ENCODE measurements around the gene HABP2. TPM values are rescaled to one million over a fixed set of nuclear protein-coding genes. Genes with fewer than 3 reads are reported as not detected.

The HABP2 gene
- total RNA-seq, 4 donors from 2014 or later: 0.15 to 5.6 (median 0.41) TPM; not detected in 1

DNA sequence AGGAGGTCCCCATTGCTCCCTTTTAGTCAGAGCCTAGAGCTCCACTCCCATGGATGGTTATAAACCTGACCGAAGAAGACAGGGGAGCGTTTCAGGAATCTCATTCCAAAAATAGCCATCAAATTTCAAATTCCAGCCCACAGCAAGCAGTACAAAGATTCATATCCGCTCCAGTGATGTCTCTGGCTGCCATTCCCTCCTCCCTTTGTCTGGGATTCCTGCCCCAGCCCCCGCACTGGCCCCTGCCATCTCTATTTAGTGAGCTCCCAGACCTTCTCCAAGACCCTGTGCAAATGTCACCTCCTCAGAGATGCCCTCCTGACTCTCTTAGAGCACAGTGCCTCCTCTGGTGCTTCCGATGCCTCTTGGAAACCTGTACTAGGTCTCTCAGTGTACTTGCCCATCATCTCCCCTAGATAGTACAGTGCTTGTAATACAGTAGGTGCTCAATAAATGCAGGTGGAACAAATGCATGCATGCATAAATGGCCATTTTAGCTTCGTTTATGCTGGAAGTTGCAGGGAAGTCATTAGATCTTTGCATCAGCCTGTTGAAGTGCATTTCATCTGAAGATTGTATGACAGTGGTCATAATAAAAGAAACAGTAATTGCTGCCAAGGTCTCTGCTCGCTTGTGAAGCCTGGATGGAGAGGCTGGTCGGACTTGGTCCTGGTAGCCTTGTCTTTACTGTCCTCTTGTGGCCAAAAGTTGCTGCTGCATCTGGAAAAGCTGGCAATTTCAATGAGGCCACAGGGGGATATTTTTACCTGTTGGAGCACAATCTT is 32.0 kb upstream of the HABP2 start:
- no peaks in the 10 kb centered on the region for H3K9me3 ChIP-seq
- peak; percentile 70 to 71 for DNase-seq
- TF ChIP-seq, protein P1, sequence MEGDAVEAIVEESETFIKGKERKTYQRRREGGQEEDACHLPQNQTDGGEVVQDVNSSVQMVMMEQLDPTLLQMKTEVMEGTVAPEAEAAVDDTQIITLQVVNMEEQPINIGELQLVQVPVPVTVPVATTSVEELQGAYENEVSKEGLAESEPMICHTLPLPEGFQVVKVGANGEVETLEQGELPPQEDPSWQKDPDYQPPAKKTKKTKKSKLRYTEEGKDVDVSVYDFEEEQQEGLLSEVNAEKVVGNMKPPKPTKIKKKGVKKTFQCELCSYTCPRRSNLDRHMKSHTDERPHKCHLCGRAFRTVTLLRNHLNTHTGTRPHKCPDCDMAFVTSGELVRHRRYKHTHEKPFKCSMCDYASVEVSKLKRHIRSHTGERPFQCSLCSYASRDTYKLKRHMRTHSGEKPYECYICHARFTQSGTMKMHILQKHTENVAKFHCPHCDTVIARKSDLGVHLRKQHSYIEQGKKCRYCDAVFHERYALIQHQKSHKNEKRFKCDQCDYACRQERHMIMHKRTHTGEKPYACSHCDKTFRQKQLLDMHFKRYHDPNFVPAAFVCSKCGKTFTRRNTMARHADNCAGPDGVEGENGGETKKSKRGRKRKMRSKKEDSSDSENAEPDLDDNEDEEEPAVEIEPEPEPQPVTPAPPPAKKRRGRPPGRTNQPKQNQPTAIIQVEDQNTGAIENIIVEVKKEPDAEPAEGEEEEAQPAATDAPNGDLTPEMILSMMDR (IDR thresholded peaks at IDR 0.05): peak; percentile 92 to 94 (median 92)
- no peak for TF ChIP-seq POLR2A (IDR thresholded peaks at IDR 0.05)
- peak overlapping the region in 1 of 2 donors; percentile 19 for H3K27ac ChIP-seq
- H3K27me3 ChIP-seq: no peaks in the 10 kb centered on the region
- intact Hi-C loops (cut with DNase I; ENCODE audit: low total_unique reads): no loop called here
- H3K36me3 ChIP-seq: no peaks in the 10 kb centered on the region
- no peak overlapping the region for H3K4me3 ChIP-seq
- peaks cover 0 to 4% of the 10 kb centered on the region in 2 donors for H3K4me1 ChIP-seq

DNA sequence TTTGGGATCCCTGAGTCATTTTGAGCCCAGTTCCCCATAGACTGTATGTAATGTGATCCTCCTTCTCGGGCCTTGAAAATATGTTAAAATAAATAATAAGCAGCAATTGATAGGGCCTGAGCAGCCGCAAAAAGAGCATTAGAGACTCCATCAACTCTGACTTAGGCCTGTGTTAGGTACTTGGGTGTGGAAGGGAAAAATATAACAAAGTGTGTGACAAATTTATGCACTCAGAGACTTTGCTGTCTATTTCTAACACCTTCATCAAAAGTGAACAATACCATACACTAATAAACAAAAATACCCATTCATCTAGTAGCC is 31.4 kb upstream of the HABP2 start:
- no peaks in the 10 kb centered on the region for H3K36me3 ChIP-seq
- H3K27me3 ChIP-seq: no peaks in the 10 kb centered on the region
- H3K4me1 ChIP-seq: peaks cover 0 to 4% of the 10 kb centered on the region in 2 donors
- no peak for TF ChIP-seq POLR2A (IDR thresholded peaks at IDR 0.05)
- intact Hi-C loops (cut with DNase I; ENCODE audit: low total_unique reads): no loop called here
- no peak overlapping the region for H3K27ac ChIP-seq
- H3K9me3 ChIP-seq: no peaks in the 10 kb centered on the region
- H3K4me3 ChIP-seq: no peak overlapping the region
- no peak for DNase-seq

DNA sequence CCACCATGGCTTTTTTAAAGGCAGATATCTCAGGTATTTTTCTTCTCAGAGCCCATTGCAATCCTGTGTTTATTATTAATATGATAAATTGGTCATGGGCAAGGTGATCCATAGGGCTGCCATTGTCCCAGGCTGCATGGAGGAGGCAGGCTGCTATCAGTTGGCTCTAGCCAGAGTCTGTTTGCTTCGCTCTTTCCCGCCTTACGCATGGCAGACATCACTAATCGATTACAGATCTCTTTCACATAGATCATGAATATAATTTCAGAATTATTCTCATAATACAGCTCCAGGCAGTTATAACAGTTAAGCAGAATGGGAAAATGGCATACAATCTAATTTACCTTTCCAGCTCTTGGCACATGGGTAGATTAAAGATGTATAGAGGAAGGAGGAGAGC is 30.4 kb upstream of the HABP2 start:
- Histone ChIP-seq H3K4me3 (no peak overlapping the region), H3K27ac (no peak overlapping the region), H3K36me3 (no peaks in the 10 kb centered on the region), H3K4me1 (peaks cover 0 to 4% of the 10 kb centered on the region in 2 donors), H3K27me3 (no peaks in the 10 kb centered on the region), H3K9me3 (no peaks in the 10 kb centered on the region)
- no peak for DNase-seq
- TF ChIP-seq, protein P1 (IDR thresholded peaks at IDR 0.05): no peak
- TF ChIP-seq POLR2A (IDR thresholded peaks at IDR 0.05): no peak
- intact Hi-C loops (cut with DNase I; ENCODE audit: low total_unique reads): no loop called here

DNA sequence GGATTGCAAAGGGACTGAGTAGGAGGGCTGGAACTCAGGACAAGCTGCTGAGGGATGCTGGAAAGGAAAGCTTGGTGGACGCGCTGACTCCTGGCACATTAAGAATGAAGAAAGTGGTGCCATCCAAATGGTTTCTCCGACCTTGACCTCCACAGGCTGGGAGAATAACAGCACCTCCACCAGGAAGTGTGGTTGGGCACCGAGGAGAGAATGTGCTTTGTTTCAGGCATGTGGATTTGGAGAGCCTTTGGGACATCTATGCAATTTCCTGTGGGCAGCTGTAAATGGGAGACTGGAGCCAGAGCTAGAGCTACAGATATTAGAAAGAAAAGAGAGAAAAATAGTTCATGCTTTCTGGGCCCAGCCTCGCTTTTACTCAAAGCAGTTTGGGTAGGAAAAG is 29.8 kb upstream of the HABP2 start:
- Histone ChIP-seq H3K9me3 (no peaks in the 10 kb centered on the region), H3K27me3 (no peaks in the 10 kb centered on the region), H3K36me3 (no peaks in the 10 kb centered on the region), H3K4me1 (peaks cover 0 to 4% of the 10 kb centered on the region in 2 donors), H3K4me3 (no peak overlapping the region), H3K27ac (no peak overlapping the region)
- intact Hi-C loops (cut with DNase I; ENCODE audit: low total_unique reads): no loop called here
- TF ChIP-seq, protein P1 (IDR thresholded peaks at IDR 0.05): no peak
- DNase-seq: no peak

DNA sequence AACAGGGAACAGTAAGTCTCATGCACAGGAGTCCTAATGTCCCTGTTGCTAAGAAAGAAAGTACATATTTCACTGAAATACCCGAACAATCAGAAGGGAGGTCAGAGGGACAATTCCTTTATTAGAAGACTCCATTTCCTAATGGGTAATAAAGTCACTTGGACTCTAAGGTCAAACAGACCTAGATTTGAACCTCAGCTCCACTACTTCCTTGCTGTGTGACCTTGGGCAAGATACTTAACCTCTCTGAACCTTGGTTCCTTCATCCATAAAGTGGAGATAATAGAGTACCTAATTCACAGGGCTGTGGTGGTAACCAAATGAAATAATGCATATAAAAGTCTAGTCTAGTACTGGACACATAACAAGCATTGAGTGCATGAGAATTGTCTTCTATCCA is 29.2 kb upstream of the HABP2 start:
- H3K4me1 ChIP-seq: peaks cover 0 to 4% of the 10 kb centered on the region in 2 donors
- TF ChIP-seq, protein P1 (IDR thresholded peaks at IDR 0.05): no peak
- TF ChIP-seq POLR2A (IDR thresholded peaks at IDR 0.05): no peak
- no peaks in the 10 kb centered on the region for H3K9me3 ChIP-seq
- intact Hi-C loops (cut with DNase I; ENCODE audit: low total_unique reads): no loop called here
- DNase-seq: no peak
- H3K36me3 ChIP-seq: no peaks in the 10 kb centered on the region
- H3K27me3 ChIP-seq: no peaks in the 10 kb centered on the region
- H3K4me3 ChIP-seq: no peak overlapping the region
- H3K27ac ChIP-seq: no peak overlapping the region

All from uterus (tissue), 4 donors.